Measurements from ENCODE around the gene PFKFB3. TPM values are rescaled to one million over a fixed set of nuclear protein-coding genes. Genes with fewer than 3 reads are reported as not detected.
"Not testable (repeated sequence)": the region's sequence is repeated elsewhere in the genome, so short reads cannot be mapped to it uniquely, and the experiment has no call there.

Gene PFKFB3
- total RNA-seq, 1 donor from 2014 or later: 64.5 TPM

DNA sequence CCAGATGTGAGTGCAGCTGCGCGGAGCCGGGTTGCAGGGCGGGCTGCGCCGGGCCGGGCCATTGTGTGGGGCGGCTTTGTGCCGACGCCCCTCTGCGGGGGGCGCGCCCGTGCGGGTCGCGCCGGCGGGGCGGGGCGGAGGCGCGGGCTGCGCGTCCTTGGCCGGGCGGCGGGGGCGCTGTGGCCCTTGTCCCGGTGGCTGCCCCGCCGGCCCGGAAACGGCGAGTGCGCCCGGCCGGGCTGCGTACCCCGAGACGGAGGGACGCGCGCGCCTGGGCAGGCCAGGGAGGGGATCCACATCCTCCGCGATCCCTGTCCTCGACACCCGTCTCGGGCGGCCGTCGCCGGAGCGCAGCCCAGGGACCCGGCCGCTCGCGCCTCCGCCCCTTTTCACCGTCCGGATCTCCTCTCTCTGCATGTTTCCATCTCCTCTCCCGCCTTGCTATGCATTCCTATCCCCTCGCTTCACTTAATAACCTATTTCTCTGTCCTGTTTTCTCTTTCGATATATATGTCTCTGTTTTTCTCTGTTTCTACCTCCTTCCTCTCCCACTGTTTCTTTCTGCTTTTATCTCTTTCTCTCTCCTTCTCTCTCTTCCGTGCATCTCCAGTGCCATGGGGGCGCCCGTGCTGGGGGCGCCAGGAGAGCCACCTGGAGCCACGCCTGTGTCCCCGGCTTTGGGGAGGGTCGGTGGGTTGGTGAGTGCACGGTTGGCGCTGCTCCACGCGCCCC, 765 bp downstream of the PFKFB3 start:
- Mint-ChIP-seq H3K9me3 (ENCODE audit: low read depth) (no peaks in the 10 kb centered on the region), H3K27ac (peak overlapping the region; percentile 99), H3K4me3 (ENCODE audit: low read depth) (peak overlapping the region; percentile 97), H3K36me3 (ENCODE audit: insufficient read depth) (peaks cover 6% of the 10 kb centered on the region), H3K4me1 (ENCODE audit: low read depth) (peaks cover 21% of the 10 kb centered on the region), H3K27me3 (peaks cover 18% of the 10 kb centered on the region)
- TF ChIP-seq, protein P1, sequence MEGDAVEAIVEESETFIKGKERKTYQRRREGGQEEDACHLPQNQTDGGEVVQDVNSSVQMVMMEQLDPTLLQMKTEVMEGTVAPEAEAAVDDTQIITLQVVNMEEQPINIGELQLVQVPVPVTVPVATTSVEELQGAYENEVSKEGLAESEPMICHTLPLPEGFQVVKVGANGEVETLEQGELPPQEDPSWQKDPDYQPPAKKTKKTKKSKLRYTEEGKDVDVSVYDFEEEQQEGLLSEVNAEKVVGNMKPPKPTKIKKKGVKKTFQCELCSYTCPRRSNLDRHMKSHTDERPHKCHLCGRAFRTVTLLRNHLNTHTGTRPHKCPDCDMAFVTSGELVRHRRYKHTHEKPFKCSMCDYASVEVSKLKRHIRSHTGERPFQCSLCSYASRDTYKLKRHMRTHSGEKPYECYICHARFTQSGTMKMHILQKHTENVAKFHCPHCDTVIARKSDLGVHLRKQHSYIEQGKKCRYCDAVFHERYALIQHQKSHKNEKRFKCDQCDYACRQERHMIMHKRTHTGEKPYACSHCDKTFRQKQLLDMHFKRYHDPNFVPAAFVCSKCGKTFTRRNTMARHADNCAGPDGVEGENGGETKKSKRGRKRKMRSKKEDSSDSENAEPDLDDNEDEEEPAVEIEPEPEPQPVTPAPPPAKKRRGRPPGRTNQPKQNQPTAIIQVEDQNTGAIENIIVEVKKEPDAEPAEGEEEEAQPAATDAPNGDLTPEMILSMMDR (IDR thresholded peaks at IDR 0.05; ENCODE audit: unreplicated experiment): peak; percentile 50
- DNase-seq (ENCODE audit: low spot score, unreplicated experiment): peak; percentile 69

DNA sequence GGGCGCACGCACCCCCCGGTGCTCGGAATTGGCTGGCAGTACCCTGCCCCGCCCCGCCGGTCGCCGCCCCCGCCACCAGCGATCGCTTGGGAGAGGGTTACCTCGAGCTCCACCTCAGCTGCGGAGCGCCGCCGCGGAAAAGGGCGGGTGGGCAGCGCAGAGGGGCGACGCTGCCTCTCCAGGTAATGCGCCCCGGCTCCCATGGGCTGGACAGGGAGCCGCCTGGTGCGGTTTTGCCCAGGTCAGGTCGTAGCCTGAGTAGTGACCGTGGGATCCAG, 1.3 kb downstream of the PFKFB3 start:
- peaks cover 14% of the 10 kb centered on the region for H3K27me3 Mint-ChIP-seq
- peak overlapping the region; percentile 97 for H3K4me3 Mint-ChIP-seq (ENCODE audit: low read depth)
- no peaks in the 10 kb centered on the region for H3K9me3 Mint-ChIP-seq (ENCODE audit: low read depth)
- TF ChIP-seq, protein P1 (IDR thresholded peaks at IDR 0.05; ENCODE audit: unreplicated experiment): no peak
- H3K27ac Mint-ChIP-seq: no peak overlapping the region
- H3K4me1 Mint-ChIP-seq (ENCODE audit: low read depth): peaks cover 24% of the 10 kb centered on the region
- peaks cover 7% of the 10 kb centered on the region for H3K36me3 Mint-ChIP-seq (ENCODE audit: insufficient read depth)
- peak; percentile 32 for DNase-seq (ENCODE audit: low spot score, unreplicated experiment)

DNA sequence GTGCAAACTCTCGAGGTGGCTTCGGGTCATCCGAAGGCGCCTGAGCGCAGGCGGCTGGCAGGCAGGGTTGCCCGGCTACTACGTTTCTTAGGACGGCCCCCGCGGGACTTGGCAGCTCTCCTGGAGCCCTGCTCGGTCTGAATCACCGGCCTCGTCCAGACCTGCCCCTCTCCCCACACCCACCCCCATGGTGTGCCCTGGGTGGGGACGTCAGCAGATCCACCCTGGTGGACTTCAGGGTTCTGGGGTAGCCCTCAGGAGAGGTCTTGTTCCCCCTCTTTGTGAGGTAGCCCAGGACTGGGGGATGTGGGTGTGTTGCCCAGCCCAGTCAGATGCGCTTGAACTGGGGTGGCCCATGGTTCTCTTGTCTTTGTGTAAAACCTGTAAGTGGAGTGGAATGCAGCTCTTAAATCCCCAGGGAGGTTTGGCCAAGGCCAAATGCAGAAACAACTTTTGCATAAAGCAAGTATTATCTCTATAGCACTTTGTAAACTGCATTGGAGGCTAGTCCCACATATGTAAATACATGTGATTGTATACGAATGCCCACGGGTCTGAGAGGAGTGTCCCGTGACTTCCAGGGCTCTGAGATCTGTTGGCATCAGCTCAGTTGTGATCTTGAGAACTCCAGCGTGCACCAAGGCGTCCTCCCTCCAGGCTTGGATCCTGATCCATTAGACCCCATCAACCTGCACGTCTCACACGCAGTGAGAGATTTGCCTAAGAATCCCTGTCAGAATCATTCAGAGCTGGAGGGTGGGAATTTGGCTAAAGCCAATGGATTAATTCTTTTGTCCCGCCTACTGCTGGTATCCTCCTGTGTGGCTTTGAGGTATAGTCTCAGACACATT, 1.8 kb downstream of the PFKFB3 start:
- Mint-ChIP-seq H3K36me3 (ENCODE audit: insufficient read depth) (peaks cover 7% of the 10 kb centered on the region), H3K9me3 (ENCODE audit: low read depth) (no peaks in the 10 kb centered on the region), H3K27me3 (peaks cover 12% of the 10 kb centered on the region), H3K27ac (peak overlapping the region; percentile 22), H3K4me1 (ENCODE audit: low read depth) (peaks cover 24% of the 10 kb centered on the region), H3K4me3 (ENCODE audit: low read depth) (peak overlapping the region; percentile 97)
- TF ChIP-seq, protein P1 (IDR thresholded peaks at IDR 0.05; ENCODE audit: unreplicated experiment): no peak
- DNase-seq (ENCODE audit: low spot score, unreplicated experiment): no peak

DNA sequence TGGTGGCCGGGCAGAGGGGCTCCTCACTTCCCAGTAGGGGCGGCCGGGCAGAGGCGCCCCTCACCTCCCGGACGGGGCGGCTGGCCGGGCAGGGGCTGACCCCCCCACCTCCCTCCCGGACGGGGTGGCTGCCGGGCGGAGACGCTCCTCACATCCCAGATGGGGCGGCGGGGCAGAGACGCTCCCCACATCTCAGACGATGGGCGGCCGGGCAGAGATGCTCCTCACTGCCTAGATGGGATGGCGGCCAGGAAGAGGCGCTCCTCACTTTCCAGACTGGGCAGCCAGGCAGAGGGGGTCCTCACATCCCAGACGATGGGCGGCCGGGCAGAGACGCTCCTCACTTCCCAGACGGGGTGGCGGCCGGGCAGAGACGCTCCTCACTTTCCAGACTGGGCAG, 3.8 kb downstream of the PFKFB3 start:
- H3K4me3 Mint-ChIP-seq (ENCODE audit: low read depth); H3K27ac Mint-ChIP-seq; H3K9me3 Mint-ChIP-seq (ENCODE audit: low read depth); DNase-seq (ENCODE audit: low spot score, unreplicated experiment); H3K36me3 Mint-ChIP-seq (ENCODE audit: insufficient read depth); H3K27me3 Mint-ChIP-seq: not testable (repeated sequence)
- peaks cover 27% of the 10 kb centered on the region for H3K4me1 Mint-ChIP-seq (ENCODE audit: low read depth)

DNA sequence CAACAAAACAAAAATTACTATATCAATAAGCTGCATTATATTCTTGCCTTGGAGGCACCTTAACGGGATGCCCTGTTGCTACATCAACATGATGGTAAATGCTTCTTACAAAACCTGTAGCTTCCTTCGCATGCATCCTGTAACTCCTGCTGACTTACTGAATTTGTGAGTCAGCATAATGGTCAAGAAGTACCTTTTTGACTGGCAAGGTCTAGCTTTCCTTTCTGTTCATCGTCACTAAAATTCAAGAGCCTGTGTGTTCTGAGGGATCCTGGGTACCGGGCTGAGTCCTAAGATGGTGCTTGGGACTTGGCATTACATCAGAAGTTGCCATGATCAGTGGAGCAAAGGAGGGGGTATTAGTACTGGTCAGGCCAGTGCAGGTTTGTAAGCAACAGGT, 4.9 kb downstream of the PFKFB3 start:
- Mint-ChIP-seq H3K27ac (no peak overlapping the region), H3K36me3 (ENCODE audit: insufficient read depth) (peaks cover 7% of the 10 kb centered on the region), H3K4me1 (ENCODE audit: low read depth) (peaks cover 25% of the 10 kb centered on the region), H3K9me3 (ENCODE audit: low read depth) (no peaks in the 10 kb centered on the region), H3K27me3 (no peaks in the 10 kb centered on the region), H3K4me3 (ENCODE audit: low read depth) (no peak overlapping the region)
- no peak for DNase-seq (ENCODE audit: low spot score, unreplicated experiment)
- TF ChIP-seq, protein P1 (IDR thresholded peaks at IDR 0.05; ENCODE audit: unreplicated experiment): no peak

Data from progenitor cell of endocrine pancreas (in vitro differentiated cells).